Measurements from ENCODE around the gene TSBP1.
"Not testable (repeated sequence)": the region's sequence is repeated elsewhere in the genome, so short reads cannot be mapped to it uniquely, and the experiment has no call there.

The TSBP1 gene

DNA sequence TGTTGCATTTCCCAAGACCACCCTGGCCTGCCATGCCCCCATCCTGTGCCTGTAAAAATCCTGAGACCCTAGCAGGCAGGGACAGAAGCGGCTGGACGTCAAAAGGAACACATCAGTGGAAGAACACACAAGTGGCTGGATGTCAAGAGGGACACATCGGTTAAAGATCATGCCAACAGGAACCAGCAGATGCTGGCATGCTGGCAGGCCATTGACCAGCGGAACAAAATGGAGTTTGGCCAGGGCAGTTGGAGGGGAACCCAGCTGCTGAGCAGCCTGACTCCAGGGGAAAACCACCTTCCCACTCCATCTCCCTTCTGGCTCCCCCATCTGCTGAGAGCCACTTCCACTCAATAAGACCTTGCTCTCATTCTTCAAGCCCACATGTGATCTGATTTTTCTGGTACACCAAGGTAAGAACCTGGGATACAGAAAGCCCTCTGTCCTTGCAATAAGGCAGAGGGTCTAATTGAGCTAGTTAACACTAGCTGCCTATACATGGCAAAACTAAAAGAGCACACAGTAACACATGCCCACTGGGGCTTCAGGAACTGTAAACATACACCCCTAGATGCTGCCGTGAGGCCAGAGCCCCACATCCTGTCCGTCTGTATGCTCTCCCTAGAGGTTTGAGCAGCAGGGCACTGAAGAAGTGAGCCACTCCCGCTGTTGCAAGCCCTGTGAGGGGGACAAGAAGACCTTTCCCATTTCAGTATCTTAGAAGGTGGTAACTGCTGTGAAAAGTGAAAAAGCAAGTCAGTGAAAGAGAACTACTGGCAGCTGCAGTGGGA lies 4.2 kb upstream of the TSBP1 start:
- no peak for DNase-seq (ENCODE audit: low spot score)

DNA sequence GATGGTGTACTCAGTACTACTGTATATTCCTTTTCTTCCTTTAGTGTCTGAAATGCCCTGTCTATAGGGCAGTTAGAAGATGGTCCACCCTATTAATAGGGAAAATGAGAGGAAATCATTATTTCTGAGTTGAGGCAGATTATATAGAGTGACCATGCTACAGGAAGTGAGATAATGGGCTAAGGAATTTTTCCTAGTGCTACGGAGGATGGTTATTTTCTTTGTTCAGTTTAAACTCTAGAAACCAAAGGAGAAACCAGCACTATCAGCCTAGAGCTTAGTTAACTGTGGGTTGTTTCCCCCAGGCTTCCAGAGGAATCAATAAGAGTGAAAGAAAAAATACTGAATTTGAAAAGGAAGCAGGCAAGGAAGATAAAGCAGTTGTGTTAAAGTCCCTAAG lies 474 bp downstream of the TSBP1 start:
- no peak for DNase-seq (ENCODE audit: low spot score)

DNA sequence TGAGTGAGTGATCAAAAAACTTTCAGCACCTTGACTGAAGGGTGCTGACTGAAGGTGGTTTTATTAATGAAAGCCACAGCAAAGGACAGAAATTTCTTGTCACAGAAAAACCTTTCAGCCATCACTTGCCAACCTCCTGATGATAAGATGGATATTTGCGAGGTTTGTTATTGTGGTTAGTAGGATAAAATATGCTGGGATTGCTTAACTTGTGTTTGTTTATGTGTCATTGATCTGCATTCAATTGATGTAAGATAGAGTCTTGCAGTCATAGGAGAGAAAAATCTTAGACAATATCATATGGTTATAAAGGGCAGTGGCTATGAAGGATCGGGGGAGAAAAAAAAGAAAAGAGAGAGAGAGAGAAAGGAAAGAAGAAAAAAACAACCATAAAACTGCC lies 1.2 kb downstream of the TSBP1 start:
- DNase-seq (ENCODE audit: low spot score) = peak; percentile 3

DNA sequence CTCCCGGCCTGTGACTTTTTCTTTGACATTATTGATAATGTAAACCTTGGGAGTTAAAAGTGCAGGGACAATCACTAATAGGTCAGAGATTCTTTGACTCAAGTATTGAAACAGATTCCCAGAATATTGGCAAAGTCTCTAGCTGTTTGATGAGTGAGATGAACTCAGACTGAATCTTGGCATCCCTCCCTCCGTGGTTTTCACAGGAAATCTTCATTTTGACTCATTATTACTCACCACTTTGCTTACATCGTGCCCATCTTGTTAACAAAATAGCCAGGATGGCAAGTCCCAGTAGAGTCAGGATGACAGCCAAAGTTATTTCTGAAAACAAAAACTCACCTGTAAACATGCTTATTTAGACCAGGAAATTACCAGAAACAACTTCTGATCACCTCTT lies 2.0 kb downstream of the TSBP1 start:
- DNase-seq (ENCODE audit: low spot score) = no peak

DNA sequence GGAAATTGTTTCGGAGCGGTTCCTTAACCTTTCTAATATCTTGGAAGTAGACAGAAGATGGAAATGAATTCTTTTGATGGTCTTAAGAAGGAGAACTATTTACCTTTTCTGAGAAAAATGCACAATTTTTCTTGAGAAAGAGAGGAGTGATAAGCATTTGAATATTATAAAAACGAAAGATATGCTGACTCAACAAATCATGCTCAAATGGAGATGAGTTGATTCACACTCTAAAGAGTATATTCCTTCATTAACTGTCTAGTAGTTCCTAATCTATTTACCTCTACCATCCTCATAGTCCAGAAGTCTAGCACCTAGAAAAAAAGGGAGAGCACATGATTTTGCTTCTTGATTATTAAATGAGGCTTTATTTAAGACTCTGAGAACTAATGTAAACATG lies 4.1 kb downstream of the TSBP1 start:
- no peak for DNase-seq (ENCODE audit: low spot score)

DNA sequence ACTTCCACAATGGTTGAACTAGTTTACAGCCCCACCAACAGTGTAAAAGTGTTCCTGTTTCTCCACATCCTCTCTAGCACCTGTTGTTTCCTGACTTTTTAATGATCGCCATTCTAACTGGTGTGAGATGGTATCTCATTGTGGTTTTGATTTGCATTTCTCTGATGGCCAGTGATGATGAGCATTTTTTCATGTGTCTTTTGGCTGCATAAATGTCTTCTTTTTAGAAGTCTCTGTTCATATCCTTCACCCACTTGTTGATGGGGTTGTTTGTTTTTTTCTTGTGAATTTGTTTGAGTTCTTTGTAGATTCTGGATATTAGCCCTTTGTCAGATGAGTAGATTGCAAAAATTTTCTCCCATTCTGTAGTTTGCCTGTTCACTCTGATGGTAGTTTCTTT lies 12.5 kb downstream of the TSBP1 start:
- DNase-seq (ENCODE audit: low spot score) = not testable (repeated sequence)

DNA sequence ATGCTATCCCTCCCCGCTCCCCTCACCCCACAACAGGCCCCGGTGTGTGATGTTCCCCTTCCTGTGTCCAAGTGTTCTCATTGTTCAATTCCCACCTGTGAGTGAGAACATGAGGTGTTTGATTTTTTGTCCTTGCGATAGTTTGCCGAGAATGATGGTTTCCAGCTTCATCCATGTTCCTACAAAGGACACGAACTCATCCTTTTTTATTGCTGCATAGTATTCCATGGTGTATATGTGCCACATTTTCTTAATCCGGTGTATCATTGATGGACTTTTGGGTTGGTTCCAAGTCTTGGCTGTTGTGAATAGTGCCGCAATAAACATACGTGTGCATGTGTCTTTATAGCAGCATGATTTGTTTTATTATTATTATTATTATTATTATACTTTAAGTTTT lies 13.2 kb downstream of the TSBP1 start:
- not testable (repeated sequence) for DNase-seq (ENCODE audit: low spot score)

DNA sequence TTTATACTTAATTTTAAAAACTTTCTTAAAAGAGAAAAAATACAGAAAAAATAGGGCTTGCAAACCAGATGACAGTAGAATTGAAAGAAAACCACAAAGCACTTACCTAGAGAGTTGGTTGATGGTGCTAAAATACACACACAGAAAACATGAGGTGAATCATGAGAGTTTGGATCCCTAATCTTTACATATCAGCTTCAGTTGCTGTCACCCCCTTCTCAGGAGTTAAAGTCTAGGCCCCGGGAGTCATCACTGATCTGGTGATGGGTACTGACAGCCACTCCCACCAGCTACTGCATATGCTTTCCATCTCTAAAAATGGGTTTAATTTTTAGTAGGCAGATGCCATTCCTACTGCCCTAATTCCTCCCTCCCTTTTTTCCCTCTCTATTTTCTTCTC lies 16.7 kb downstream of the TSBP1 start:
- no peak for DNase-seq (ENCODE audit: low spot score)

DNA sequence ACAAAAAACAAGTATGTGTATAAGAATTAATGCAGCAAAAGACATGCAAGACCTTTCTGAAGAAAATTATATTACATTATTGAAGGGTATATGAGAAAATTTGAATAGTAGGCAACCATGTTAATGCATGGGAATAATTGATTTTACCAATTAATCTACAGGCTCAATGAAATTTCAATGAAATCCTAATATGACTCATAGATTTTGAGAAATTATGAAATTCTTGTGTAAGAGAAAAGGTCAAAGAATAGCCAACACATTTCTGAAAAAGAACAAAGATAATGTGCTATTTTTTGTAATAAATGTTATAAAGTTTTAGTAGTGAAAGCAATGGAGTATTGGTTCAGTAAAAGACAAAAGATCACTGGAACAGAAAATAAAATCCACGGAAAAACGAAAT lies 18.4 kb downstream of the TSBP1 start:
- no peak for DNase-seq (ENCODE audit: low spot score)

DNA sequence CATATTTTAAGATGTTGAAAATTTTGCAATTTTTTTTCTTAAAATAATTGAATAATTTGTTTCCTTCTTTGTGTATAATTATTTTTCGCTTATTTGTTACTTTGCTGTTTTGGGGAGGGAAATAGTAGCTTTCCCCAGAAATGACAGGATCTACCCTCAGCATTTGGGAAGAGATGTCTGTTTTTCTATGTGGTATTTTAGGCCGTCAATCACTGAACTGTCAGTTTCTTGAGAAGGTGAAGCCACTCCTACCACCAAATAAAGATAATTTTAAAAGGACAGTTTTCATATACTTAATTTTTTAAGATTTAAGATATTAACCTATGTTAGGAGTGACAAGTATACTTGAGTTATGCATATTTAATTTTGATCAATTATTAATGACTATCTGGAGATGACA lies 31.5 kb downstream of the TSBP1 start:
- no peak for DNase-seq (ENCODE audit: low spot score)

DNA sequence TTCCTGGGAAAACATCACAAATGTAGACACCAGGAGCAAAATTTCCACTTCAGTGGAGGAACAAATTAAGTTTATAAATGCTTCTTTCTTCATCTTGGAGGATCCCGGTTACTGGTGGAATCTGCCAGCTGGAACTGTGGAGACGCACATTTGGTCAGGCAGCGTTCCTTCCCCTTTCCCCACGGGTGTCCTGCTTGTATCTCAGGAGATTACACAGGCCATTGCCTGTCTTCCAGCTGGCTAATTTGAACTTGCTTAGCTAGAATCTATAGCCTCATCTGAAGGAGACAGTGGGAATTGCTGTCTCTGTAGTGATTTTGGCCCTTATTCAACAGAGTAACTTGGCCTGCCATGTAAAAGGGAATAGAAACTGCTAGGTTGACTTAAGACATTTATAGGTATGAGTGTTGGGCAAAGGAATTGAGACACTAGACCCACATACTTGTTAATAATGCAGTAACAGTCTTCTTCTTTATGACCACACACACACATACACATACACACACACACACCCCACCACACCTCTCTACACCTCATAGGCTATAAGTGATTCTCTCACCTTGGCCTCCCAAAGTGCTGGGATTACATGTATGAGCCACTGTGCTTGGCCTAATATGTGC lies 34.4 kb downstream of the TSBP1 start:
- no peak for DNase-seq (ENCODE audit: low spot score)

DNA sequence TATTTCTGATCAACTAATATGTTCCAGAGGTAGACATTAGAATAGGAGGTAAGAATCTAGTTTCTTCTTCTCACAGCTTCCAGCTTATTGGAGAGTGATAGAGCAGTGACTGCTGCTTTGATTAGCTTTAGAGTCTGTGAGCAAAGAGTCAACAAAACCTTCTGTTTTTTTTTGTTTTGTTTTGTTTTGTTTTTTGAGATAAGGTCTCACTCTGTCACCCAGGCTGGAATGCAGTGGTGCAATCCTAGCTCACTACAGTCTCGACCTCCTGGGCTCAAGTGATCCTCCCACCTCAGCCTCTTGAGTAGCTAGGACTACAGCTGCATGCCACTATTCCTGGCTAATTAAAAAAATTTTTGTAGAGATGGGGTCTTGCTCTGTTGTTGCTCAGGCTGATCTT lies 39.3 kb downstream of the TSBP1 start:
- DNase-seq (ENCODE audit: low spot score) = no peak

DNA sequence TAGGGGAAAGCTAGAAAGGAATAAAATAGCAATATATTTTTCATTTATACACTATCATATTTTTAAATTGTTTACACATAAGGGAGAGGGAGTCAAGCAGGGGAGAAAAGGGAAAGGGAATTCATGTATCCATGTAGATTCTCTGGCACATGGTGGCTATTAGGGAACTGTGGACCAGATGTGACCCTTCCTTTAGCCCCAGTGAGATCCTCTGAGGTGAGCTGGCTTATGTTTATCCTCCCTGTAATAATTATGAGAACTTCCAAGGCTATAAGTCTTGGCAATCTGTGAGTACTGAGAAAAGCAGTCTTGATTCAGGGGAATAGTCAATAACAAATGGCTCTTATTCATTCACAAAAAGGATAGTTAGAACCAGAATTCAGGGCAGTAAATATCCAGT lies 42.6 kb downstream of the TSBP1 start:
- no peak for DNase-seq (ENCODE audit: low spot score)

DNA sequence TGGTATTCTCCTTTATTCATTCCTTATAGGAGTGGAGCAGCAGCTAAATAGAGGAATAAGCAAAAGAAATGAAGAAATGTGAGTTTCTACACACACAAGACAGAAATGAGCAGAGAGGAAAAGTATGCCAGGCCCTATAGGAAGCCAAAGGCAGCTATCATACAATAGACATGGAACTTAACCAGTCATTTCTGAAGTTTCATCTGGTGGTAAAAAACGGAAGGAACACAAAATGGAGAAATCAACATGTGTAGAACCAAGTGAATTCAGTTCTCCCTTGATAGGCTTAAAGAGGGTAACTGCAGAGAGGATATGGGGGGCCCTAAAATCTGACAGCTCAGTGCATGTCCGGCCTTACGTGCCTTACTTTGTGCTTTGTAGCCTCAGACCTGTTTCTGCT lies 44.6 kb downstream of the TSBP1 start:
- DNase-seq (ENCODE audit: low spot score) = no peak

DNA sequence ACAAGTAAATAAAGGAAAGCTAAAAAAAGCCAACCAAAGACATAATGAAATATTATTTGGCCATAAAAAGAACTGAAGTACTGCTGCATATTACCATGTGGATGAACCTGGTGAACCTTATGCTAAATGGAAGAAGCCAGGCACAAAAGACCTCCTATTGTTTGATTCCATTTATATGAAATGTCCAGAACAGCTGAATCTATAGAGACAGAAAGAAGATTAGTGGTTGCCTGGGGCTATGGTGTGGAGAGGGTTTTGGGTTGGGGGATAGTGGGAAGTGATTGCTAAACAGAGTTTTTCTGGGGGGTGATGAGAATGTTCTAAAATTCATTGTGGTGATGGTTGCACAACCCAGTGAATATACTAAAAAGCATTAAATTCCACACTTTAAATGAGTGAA lies 53.2 kb downstream of the TSBP1 start:
- no peak for DNase-seq (ENCODE audit: low spot score)

DNA sequence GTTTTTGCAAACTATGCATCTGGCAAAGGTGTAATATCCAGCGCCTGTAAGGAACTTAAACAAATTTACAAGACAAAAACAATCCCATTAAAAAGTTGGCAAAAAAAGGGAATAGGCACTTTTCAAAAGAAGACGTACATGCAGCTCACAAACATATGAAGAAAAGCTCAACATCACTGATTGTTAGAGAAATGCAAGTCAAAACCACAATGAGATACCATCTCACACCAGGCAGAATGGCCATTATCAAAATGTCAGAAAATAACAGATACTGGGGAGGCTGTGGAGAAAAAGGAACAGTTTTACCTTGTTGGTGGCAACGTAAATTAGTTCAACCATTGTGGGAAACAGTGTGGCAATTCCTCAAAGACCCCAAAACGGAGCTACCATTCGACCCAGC lies 54.2 kb downstream of the TSBP1 start:
- DNase-seq (ENCODE audit: low spot score) = no peak

DNA sequence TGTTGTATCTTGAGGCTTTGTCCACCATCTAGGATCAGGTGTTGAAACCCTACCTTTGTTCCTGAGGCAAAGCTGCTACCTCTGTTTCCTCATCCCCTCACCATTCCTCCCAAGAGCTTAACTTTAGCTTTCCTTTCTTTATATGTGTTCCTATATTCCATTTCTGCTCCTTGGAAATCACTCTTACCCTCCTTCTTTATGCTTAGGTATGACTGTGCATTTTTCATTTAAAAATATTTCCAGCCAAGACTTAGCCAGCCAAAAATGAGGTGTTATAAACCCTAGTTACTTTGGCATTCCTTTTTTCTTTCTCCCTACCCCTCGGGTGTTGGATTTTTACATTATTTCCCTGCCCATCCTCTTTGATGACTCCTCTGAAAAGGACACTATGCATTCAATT lies 57.7 kb downstream of the TSBP1 start:
- DNase-seq (ENCODE audit: low spot score) = no peak

DNA sequence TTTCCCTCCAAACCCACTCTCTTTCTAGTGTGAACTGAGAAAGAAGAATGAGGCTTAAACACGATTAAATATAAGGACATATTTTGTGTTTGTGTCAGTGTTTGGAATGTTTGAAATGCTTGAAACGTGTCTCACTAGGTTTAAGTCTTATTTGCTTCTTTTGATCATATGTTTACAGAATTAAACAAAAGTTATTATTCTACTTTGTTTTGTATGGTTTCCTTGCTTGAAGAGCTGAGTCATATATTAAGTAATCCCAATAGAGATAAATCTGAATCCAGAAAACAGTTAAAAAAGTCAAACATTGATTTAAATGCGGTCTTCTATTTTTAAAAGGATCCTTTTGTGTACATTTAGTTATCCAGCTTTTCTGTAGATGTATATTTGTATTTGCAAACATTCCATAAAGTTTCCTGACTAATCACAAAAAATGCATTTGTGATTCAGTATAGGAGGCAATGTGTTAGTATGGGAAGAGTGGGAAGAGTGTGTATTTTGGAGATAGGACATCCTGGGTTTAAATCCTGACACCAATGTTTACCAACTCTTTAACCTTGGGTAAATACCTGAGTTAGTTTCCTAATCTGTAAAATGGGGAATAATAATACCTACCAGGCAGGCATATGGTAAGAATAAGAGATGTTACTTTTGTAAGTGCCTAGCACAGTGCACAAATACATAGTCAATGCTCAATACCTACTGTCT lies 72.9 kb downstream of the TSBP1 start:
- peak; percentile 8 for DNase-seq (ENCODE audit: low spot score)

DNA sequence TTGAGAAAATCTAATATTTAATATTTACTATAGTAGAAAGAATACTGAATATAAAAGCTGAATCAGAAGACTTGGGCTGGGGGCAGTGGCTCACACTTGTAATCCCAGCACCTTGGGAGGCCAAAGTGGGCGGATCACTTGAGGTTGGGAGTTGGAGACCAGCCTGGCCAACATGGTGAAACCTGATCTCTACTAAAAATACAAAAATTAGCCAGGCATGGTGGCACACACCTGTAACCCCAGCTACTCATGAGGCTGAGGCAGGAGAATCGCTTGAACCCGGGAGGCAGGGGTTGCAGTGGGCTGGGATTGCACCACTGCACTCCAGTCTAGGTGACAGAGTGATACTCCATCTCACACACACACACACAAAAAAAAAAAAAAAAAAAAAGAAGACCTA lies 76.7 kb downstream of the TSBP1 start:
- DNase-seq (ENCODE audit: low spot score) = not testable (repeated sequence)

DNA sequence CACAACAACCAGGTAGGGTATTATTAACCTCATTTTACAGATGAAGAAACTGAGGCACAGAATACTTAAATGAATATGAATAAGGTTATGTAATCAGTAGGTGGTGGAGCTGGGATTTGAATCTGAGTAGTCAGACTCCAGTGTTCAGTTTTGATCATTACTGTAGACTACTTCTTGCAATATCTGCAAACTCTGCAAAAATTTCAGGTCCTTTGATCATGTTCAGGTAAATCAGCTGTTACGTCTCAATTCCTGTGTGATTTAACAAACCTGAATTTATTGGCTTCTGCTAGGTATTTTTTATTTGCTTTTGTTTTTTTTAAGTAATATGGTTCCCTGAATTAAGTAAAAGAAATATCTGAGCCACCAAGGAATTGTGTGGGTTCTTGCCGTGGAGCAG lies 77.1 kb downstream of the TSBP1 start:
- no peak for DNase-seq (ENCODE audit: low spot score)

DNA sequence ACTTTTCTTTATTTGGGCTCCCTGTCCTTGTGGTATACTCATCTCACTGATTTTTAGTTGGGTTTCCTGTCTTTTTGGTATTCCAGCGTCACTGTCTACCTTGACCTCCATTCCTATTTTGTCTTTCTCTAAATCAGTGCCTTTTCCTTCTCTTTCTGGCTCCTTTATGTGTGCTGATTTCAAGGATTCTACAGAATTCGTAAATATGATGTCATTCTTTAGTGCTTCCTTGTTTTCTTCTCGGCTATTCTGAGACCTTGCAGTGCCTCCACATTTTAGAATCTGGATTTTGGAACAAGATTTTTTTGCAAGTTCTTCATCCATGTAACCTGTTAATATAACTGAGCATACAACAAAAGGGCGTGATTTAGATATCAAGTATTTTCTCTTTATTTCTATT lies 78.0 kb downstream of the TSBP1 start:
- no peak for DNase-seq (ENCODE audit: low spot score)

DNA sequence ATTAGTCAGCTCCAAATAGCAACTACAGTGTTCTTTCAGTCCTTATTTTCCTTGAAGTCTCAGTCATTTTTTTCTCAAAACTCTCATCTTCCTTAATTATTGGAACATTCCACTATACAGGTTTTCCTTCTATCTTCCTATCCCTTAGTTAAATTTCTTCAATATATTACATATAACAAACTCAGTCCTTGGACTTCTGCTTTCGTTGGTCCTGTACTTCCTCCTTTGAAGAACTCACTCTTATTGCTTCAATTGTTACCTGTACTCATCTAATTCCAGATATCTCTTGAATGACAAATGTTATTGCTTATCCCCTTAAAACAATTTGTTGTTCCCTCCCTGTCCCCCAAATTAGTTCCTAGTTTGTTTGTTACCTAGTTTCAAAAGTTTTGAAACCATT lies 80.2 kb downstream of the TSBP1 start:
- no peak for DNase-seq (ENCODE audit: low spot score)

DNA sequence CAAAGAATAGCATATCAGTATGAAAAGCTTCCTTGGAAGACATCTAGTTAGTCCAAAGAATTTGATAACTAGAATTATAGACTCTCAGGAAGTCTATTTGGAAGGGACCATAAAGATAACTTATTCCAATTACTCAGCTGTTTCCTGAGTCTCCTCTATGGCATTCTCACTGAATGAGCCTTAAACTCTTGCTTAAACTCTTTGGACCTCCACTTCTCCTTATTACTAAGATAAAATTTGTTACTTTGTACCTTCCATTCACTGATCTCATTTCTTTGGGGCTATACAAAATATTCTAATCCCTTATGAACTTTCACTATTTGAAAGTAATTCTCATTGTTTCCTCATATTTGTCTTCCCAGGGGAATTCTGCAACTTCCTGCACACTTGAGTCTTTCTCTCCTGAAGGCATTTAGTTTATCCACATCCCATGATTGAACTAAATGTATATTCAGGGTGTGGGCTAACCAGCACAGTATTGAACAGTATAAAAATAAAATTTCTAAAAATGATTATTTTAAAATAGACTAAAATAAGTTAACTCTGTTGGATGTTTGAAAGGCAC lies 80.7 kb downstream of the TSBP1 start:
- no peak for DNase-seq (ENCODE audit: low spot score)

All from SW480 (cell line).